Measurements from ENCODE around the gene ATP9B.
A peak's percentile ranks its signal among the peaks of the same experiment; 100 is the strongest.

ATP9B gene

GRCh38 chr18:79092874-79093273 is 23.7 kb downstream of the ATP9B start:
- no peak overlapping the region for H3K4me3 ChIP-seq (ENCODE audit: control insufficient read depth, low read depth, low read length)
- no peak for TF ChIP-seq CTCF (conservative IDR thresholded peaks at IDR 0.05; ENCODE audit: control insufficient read depth, insufficient read depth, low read depth, low read length)
- peak; percentile 10 for DNase-seq (ENCODE audit: low read depth)

GRCh38 chr18:79093986-79094385 is 24.8 kb downstream of the ATP9B start:
- no peak for DNase-seq (ENCODE audit: low read depth)
- TF ChIP-seq CTCF (conservative IDR thresholded peaks at IDR 0.05; ENCODE audit: control insufficient read depth, insufficient read depth, low read depth, low read length) = no peak
- no peak overlapping the region for H3K4me3 ChIP-seq (ENCODE audit: control insufficient read depth, low read depth, low read length)

GRCh38 chr18:79095216-79095615 is 26.0 kb downstream of the ATP9B start:
- no peak for TF ChIP-seq CTCF (conservative IDR thresholded peaks at IDR 0.05; ENCODE audit: control insufficient read depth, insufficient read depth, low read depth, low read length)
- no peak overlapping the region for H3K4me3 ChIP-seq (ENCODE audit: control insufficient read depth, low read depth, low read length)
- no peak for DNase-seq (ENCODE audit: low read depth)

- TF ChIP-seq CTCF (conservative IDR thresholded peaks at IDR 0.05; ENCODE audit: control insufficient read depth, insufficient read depth, low read depth, low read length) = no peak
- H3K4me3 ChIP-seq (ENCODE audit: control insufficient read depth, low read depth, low read length) = no peak overlapping the region
- no peak for DNase-seq (ENCODE audit: low read depth)
Measured at GRCh38 chr18:79100944-79101343, 31.8 kb downstream of the ATP9B start.

- H3K4me3 ChIP-seq (ENCODE audit: control insufficient read depth, low read depth, low read length) = no peak overlapping the region
- TF ChIP-seq CTCF (conservative IDR thresholded peaks at IDR 0.05; ENCODE audit: control insufficient read depth, insufficient read depth, low read depth, low read length) = no peak
- DNase-seq (ENCODE audit: low read depth) = no peak
Measured at GRCh38 chr18:79102886-79103285, 33.7 kb downstream of the ATP9B start.

GRCh38 chr18:79104137-79104536 is 34.9 kb downstream of the ATP9B start:
- DNase-seq (ENCODE audit: low read depth) = no peak
- no peak for TF ChIP-seq CTCF (conservative IDR thresholded peaks at IDR 0.05; ENCODE audit: control insufficient read depth, insufficient read depth, low read depth, low read length)
- H3K4me3 ChIP-seq (ENCODE audit: control insufficient read depth, low read depth, low read length) = no peak overlapping the region

- no peak for DNase-seq (ENCODE audit: low read depth)
- no peak overlapping the region for H3K4me3 ChIP-seq (ENCODE audit: control insufficient read depth, low read depth, low read length)
- TF ChIP-seq CTCF (conservative IDR thresholded peaks at IDR 0.05; ENCODE audit: control insufficient read depth, insufficient read depth, low read depth, low read length) = no peak
Measured at GRCh38 chr18:79105455-79105854, 36.3 kb downstream of the ATP9B start.
